WTC11 (cell line): ENCODE results near the gene UNC79. TPM values are rescaled to one million over a fixed set of nuclear protein-coding genes. Genes with fewer than 3 reads are reported as not detected.
A peak's percentile ranks its signal among the peaks of the same experiment; 100 is the strongest.

Experiments used
- ATAC-seq: fragments of 200-7000 bp; cut with Tn5 transposase; 2 replicates; pipeline ENCODE4 v1.10.0; 2021; ENCODE audit warnings: mild to moderate bottlenecking, moderate library complexity
- CTCF ChIA-PET: fragments of 300-600 bp; sonication (Branson Sonifier 250); formaldehyde crosslinking; loops from one replicate; lab custom pipeline; 2021; ENCODE audit warnings: antibody characterized with exemption; lab: Charles Lee
- POLR2A ChIA-PET: fragments of 350-600 bp; sonication (Branson Sonifier 250); formaldehyde crosslinking; loops from one replicate; lab custom pipeline; 2021; ENCODE audit warnings: antibody characterized with exemption; lab: Charles Lee
- DNase-seq: peaks from one replicate; pipeline ENCODE4 v3.0.0; 2021; ENCODE audit warnings: low spot score
- H3K27ac Mint-ChIP-seq: 2 replicates; pipeline ENCODE4 v1.8.0; 2021; ENCODE audit warnings: mixed read lengths
- H3K27me3 Mint-ChIP-seq: 2 replicates; pipeline ENCODE4 v1.8.0; 2021; ENCODE audit warnings: low read depth, mild to moderate bottlenecking, moderate library complexity, mixed read lengths
- H3K36me3 Mint-ChIP-seq: 2 replicates; pipeline ENCODE4 v1.8.0; 2021; ENCODE audit warnings: mixed read lengths
- H3K4me1 Mint-ChIP-seq: 2 replicates; pipeline ENCODE4 v1.8.0; 2022; ENCODE audit warnings: mixed read lengths
- H3K4me3 Mint-ChIP-seq: 2 replicates; pipeline ENCODE4 v1.8.0; 2021; ENCODE audit warnings: mild to moderate bottlenecking, moderate library complexity, mixed read lengths
- H3K9me3 Mint-ChIP-seq: 2 replicates; pipeline ENCODE4 v1.8.0; 2021; ENCODE audit warnings: mixed read lengths
- CBFB ChIP-seq: sonication (generic); formaldehyde crosslinking; IDR thresholded peaks from 2 replicates; pipeline ENCODE4 v1.8.1; 2022; ENCODE audit warnings: mild to moderate bottlenecking, low read depth, missing genetic modification reagents
- ESRRA ChIP-seq: sonication (generic); formaldehyde crosslinking; IDR thresholded peaks from 2 replicates; pipeline ENCODE4 v1.8.1; 2022; ENCODE audit warnings: mild to moderate bottlenecking, missing genetic modification reagents, borderline replicate concordance
- FOXK1 ChIP-seq: sonication (generic); formaldehyde crosslinking; IDR thresholded peaks from 2 replicates; pipeline ENCODE4 v1.8.0; 2022; ENCODE audit warnings: mild to moderate bottlenecking, moderate library complexity, missing genetic modification reagents
- GABPB1 ChIP-seq: sonication (generic); formaldehyde crosslinking; IDR thresholded peaks from 2 replicates; pipeline ENCODE4 v1.8.1; 2023; ENCODE audit warnings: mild to moderate bottlenecking, missing genetic modification reagents
- GRHL2 ChIP-seq: fragments of 250-450 bp; sonication (Bioruptor Pico); IDR thresholded peaks from 2 replicates; pipeline ENCODE4 v1.8.0; 2022; ENCODE audit warnings: mild to moderate bottlenecking, moderate library complexity; ENCODE audit not compliant: insufficient replicate concordance, severe bottlenecking
- NFATC4 ChIP-seq: fragments of 250-450 bp; sonication (Bioruptor Pico); IDR thresholded peaks from 2 replicates; pipeline ENCODE4 v1.9.0; 2021; ENCODE audit warnings: mild to moderate bottlenecking
- RELA ChIP-seq: sonication (generic); formaldehyde crosslinking; IDR thresholded peaks from 2 replicates; pipeline ENCODE4 v1.8.1; 2022; ENCODE audit warnings: missing genetic modification reagents, mild to moderate bottlenecking, borderline replicate concordance
- SOX15 ChIP-seq: fragments of 250-450 bp; sonication (Bioruptor Pico); IDR thresholded peaks from 2 replicates; pipeline ENCODE4 v1.9.0; 2021; ENCODE audit warnings: mild to moderate bottlenecking
- ZNF263 ChIP-seq: sonication (generic); formaldehyde crosslinking; IDR thresholded peaks from 2 replicates; pipeline ENCODE4 v1.8.1; 2022; ENCODE audit warnings: low read depth, mild to moderate bottlenecking, moderate library complexity, missing genetic modification reagents
- ZNF317 ChIP-seq: sonication (generic); formaldehyde crosslinking; IDR thresholded peaks from 2 replicates; pipeline ENCODE4 v1.8.1; 2023; ENCODE audit warnings: low read depth, mild to moderate bottlenecking, moderate library complexity, missing genetic modification reagents, borderline replicate concordance
- ZNF671 ChIP-seq: fragments of 250-450 bp; sonication (Bioruptor Pico); IDR thresholded peaks from 2 replicates; pipeline ENCODE4 v1.8.0; 2021; ENCODE audit warnings: mild to moderate bottlenecking
- total RNA-seq: library from RNA; stranded (reverse); gene quantifications from 3 replicates; pipeline ENCODE4 v1.2.3, GENCODE V29; 2021
- TF ChIP-seq, protein P1 (sequence below): fragments of 250-450 bp; sonication (Bioruptor Pico); IDR thresholded peaks from 2 replicates; pipeline ENCODE4 v1.9.0; 2021; ENCODE audit warnings: mild to moderate bottlenecking
- TF ChIP-seq, protein P2 (sequence below): sonication (generic); formaldehyde crosslinking; IDR thresholded peaks from 2 replicates; pipeline ENCODE4 v1.8.0; 2022; ENCODE audit warnings: mild to moderate bottlenecking, missing genetic modification reagents
- TF ChIP-seq, protein P3 (sequence below): sonication (generic); formaldehyde crosslinking; IDR thresholded peaks from 2 replicates; pipeline ENCODE4 v1.8.1; 2022; ENCODE audit warnings: mild to moderate bottlenecking, moderate library complexity, missing genetic modification reagents
- TF ChIP-seq, protein P4 (sequence below): sonication (generic); formaldehyde crosslinking; IDR thresholded peaks from 2 replicates; pipeline ENCODE4 v1.8.1; 2023; ENCODE audit warnings: mild to moderate bottlenecking, missing genetic modification reagents, borderline replicate concordance
- TF ChIP-seq, protein P5 (sequence below): sonication (generic); formaldehyde crosslinking; IDR thresholded peaks from 2 replicates; pipeline ENCODE4 v1.8.1; 2023; ENCODE audit warnings: mild to moderate bottlenecking, missing genetic modification reagents, moderate library complexity
- TF ChIP-seq, protein P6 (sequence below): sonication (generic); formaldehyde crosslinking; IDR thresholded peaks from 2 replicates; pipeline ENCODE4 v1.8.1; 2023; ENCODE audit warnings: mild to moderate bottlenecking, moderate library complexity, missing genetic modification reagents
- TF ChIP-seq, protein P7 (sequence below): sonication (generic); formaldehyde crosslinking; conservative IDR thresholded peaks from 2 replicates; pipeline ENCODE4 v1.8.1; 2022; ENCODE audit warnings: mild to moderate bottlenecking, missing genetic modification reagents
- TF ChIP-seq, protein P8 (sequence below): sonication (generic); formaldehyde crosslinking; IDR thresholded peaks from 2 replicates; pipeline ENCODE4 v1.8.0; 2023; ENCODE audit warnings: mild to moderate bottlenecking, missing genetic modification reagents
- TF ChIP-seq, protein P9 (sequence below): sonication (generic); formaldehyde crosslinking; IDR thresholded peaks from 2 replicates; pipeline ENCODE4 v1.8.0; 2022; ENCODE audit warnings: mild to moderate bottlenecking, missing genetic modification reagents

UNC79 gene
- total RNA-seq, 1 experiment from 2014 or later: 2.1 TPM

DNA sequence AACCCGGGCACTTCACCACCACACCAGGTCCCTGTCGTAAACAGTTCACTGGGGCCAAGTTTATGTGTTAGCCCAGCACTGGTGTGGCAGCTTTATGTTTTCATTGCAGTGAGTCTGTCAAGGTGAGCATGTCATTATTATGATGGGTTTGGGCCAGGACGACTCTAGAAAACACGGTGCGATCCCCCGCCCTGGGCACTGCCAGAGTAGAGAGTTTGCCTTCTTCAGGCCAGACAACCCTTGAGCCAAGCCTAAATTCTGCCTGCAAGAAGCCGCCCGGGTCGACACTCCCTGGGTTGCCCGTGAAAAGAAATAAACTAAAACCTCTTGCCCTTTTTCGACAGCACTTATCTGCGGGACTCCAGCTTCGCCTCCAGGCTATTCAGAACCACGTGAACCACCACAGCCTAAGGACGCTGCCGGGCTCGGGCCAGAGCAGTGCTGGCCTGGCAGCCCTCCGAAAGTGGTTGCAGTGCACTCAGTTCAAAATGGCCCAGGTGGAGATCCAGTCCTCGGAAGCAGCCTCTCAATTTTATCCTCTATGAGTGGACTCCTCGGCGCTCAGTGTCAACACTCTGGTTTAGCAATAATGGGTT, 275.7 kb downstream of the UNC79 start:
- POLR2A ChIA-PET: no interaction called here
- no peaks in the 10 kb centered on the region for H3K9me3 Mint-ChIP-seq
- CTCF ChIA-PET: interaction anchor here (1.4 kb wide), 1 partner anchor 197 kb away, joined by 5 read pairs; no protein-coding TSS in a partner anchor
- no peaks in the 10 kb centered on the region for H3K36me3 Mint-ChIP-seq
- no peaks in the 10 kb centered on the region for H3K27me3 Mint-ChIP-seq
- no peak overlapping the region; the same call in 1 of the 2 replicates for H3K27ac Mint-ChIP-seq
- DNase-seq (no peak), ATAC-seq (peak; percentile 36; the same call in 1 of the 2 replicates)
- TF ChIP-seq, protein P1, sequence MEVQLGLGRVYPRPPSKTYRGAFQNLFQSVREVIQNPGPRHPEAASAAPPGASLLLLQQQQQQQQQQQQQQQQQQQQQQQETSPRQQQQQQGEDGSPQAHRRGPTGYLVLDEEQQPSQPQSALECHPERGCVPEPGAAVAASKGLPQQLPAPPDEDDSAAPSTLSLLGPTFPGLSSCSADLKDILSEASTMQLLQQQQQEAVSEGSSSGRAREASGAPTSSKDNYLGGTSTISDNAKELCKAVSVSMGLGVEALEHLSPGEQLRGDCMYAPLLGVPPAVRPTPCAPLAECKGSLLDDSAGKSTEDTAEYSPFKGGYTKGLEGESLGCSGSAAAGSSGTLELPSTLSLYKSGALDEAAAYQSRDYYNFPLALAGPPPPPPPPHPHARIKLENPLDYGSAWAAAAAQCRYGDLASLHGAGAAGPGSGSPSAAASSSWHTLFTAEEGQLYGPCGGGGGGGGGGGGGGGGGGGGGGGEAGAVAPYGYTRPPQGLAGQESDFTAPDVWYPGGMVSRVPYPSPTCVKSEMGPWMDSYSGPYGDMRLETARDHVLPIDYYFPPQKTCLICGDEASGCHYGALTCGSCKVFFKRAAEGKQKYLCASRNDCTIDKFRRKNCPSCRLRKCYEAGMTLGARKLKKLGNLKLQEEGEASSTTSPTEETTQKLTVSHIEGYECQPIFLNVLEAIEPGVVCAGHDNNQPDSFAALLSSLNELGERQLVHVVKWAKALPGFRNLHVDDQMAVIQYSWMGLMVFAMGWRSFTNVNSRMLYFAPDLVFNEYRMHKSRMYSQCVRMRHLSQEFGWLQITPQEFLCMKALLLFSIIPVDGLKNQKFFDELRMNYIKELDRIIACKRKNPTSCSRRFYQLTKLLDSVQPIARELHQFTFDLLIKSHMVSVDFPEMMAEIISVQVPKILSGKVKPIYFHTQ (CRISPR knock-in tag): no peak
- TF ChIP-seq FOXK1 (CRISPR knock-in tag) (no peak), ZNF671 (CRISPR knock-in tag) (no peak), CBFB (no peak), GABPB1 (CRISPR knock-in tag) (no peak), GRHL2 (CRISPR knock-in tag) (no peak), SOX15 (CRISPR knock-in tag) (no peak), ESRRA (no peak), RELA (CRISPR knock-in tag) (no peak), ZNF263 (CRISPR knock-in tag) (no peak), ZNF317 (CRISPR knock-in tag) (no peak), NFATC4 (no peak)
- TF ChIP-seq, protein P2, sequence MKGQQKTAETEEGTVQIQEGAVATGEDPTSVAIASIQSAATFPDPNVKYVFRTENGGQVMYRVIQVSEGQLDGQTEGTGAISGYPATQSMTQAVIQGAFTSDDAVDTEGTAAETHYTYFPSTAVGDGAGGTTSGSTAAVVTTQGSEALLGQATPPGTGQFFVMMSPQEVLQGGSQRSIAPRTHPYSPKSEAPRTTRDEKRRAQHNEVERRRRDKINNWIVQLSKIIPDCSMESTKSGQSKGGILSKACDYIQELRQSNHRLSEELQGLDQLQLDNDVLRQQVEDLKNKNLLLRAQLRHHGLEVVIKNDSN (CRISPR knock-in tag): no peak
- TF ChIP-seq, protein P3, sequence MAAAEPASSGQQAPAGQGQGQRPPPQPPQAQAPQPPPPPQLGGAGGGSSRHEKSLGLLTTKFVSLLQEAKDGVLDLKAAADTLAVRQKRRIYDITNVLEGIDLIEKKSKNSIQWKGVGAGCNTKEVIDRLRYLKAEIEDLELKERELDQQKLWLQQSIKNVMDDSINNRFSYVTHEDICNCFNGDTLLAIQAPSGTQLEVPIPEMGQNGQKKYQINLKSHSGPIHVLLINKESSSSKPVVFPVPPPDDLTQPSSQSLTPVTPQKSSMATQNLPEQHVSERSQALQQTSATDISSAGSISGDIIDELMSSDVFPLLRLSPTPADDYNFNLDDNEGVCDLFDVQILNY (CRISPR knock-in tag): no peak
- TF ChIP-seq, protein P4, sequence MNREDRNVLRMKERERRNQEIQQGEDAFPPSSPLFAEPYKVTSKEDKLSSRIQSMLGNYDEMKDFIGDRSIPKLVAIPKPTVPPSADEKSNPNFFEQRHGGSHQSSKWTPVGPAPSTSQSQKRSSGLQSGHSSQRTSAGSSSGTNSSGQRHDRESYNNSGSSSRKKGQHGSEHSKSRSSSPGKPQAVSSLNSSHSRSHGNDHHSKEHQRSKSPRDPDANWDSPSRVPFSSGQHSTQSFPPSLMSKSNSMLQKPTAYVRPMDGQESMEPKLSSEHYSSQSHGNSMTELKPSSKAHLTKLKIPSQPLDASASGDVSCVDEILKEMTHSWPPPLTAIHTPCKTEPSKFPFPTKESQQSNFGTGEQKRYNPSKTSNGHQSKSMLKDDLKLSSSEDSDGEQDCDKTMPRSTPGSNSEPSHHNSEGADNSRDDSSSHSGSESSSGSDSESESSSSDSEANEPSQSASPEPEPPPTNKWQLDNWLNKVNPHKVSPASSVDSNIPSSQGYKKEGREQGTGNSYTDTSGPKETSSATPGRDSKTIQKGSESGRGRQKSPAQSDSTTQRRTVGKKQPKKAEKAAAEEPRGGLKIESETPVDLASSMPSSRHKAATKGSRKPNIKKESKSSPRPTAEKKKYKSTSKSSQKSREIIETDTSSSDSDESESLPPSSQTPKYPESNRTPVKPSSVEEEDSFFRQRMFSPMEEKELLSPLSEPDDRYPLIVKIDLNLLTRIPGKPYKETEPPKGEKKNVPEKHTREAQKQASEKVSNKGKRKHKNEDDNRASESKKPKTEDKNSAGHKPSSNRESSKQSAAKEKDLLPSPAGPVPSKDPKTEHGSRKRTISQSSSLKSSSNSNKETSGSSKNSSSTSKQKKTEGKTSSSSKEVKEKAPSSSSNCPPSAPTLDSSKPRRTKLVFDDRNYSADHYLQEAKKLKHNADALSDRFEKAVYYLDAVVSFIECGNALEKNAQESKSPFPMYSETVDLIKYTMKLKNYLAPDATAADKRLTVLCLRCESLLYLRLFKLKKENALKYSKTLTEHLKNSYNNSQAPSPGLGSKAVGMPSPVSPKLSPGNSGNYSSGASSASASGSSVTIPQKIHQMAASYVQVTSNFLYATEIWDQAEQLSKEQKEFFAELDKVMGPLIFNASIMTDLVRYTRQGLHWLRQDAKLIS (CRISPR knock-in tag): no peak
- TF ChIP-seq, protein P5, sequence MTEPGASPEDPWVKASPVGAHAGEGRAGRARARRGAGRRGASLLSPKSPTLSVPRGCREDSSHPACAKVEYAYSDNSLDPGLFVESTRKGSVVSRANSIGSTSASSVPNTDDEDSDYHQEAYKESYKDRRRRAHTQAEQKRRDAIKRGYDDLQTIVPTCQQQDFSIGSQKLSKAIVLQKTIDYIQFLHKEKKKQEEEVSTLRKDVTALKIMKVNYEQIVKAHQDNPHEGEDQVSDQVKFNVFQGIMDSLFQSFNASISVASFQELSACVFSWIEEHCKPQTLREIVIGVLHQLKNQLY (CRISPR knock-in tag): no peak
- TF ChIP-seq, protein P6, sequence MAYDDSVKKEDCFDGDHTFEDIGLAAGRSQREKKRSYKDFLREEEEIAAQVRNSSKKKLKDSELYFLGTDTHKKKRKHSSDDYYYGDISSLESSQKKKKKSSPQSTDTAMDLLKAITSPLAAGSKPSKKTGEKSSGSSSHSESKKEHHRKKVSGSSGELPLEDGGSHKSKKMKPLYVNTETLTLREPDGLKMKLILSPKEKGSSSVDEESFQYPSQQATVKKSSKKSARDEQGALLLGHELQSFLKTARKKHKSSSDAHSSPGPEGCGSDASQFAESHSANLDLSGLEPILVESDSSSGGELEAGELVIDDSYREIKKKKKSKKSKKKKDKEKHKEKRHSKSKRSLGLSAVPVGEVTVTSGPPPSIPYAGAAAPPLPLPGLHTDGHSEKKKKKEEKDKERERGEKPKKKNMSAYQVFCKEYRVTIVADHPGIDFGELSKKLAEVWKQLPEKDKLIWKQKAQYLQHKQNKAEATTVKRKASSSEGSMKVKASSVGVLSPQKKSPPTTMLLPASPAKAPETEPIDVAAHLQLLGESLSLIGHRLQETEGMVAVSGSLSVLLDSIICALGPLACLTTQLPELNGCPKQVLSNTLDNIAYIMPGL: no peak
- TF ChIP-seq, protein P7, sequence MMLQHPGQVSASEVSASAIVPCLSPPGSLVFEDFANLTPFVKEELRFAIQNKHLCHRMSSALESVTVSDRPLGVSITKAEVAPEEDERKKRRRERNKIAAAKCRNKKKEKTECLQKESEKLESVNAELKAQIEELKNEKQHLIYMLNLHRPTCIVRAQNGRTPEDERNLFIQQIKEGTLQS: no peak
- TF ChIP-seq, protein P8, sequence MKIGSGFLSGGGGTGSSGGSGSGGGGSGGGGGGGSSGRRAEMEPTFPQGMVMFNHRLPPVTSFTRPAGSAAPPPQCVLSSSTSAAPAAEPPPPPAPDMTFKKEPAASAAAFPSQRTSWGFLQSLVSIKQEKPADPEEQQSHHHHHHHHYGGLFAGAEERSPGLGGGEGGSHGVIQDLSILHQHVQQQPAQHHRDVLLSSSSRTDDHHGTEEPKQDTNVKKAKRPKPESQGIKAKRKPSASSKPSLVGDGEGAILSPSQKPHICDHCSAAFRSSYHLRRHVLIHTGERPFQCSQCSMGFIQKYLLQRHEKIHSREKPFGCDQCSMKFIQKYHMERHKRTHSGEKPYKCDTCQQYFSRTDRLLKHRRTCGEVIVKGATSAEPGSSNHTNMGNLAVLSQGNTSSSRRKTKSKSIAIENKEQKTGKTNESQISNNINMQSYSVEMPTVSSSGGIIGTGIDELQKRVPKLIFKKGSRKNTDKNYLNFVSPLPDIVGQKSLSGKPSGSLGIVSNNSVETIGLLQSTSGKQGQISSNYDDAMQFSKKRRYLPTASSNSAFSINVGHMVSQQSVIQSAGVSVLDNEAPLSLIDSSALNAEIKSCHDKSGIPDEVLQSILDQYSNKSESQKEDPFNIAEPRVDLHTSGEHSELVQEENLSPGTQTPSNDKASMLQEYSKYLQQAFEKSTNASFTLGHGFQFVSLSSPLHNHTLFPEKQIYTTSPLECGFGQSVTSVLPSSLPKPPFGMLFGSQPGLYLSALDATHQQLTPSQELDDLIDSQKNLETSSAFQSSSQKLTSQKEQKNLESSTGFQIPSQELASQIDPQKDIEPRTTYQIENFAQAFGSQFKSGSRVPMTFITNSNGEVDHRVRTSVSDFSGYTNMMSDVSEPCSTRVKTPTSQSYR (CRISPR knock-in tag): no peak
- TF ChIP-seq, protein P9, sequence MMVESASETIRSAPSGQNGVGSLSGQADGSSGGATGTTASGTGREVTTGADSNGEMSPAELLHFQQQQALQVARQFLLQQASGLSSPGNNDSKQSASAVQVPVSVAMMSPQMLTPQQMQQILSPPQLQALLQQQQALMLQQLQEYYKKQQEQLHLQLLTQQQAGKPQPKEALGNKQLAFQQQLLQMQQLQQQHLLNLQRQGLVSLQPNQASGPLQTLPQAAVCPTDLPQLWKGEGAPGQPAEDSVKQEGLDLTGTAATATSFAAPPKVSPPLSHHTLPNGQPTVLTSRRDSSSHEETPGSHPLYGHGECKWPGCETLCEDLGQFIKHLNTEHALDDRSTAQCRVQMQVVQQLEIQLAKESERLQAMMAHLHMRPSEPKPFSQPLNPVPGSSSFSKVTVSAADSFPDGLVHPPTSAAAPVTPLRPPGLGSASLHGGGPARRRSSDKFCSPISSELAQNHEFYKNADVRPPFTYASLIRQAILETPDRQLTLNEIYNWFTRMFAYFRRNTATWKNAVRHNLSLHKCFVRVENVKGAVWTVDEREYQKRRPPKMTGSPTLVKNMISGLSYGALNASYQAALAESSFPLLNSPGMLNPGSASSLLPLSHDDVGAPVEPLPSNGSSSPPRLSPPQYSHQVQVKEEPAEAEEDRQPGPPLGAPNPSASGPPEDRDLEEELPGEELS: no peak
- no peaks in the 10 kb centered on the region for H3K4me1 Mint-ChIP-seq
- no peak overlapping the region for H3K4me3 Mint-ChIP-seq
